Upper lobe of right lung (tissue), 1 donor: ENCODE results near the gene AKT1. TPM values are rescaled to one million over a fixed set of nuclear protein-coding genes. Genes with fewer than 3 reads are reported as not detected.

Experiments
- ATAC-seq: fragments of 200-7000 bp; cut with Tn5 transposase; one replicate; pipeline ENCODE4 v1.9.1; 2020; ENCODE audit warnings: mild to moderate bottlenecking, moderate library complexity
- DNase-seq: peaks from one replicate; pipeline ENCODE4 v3.0.0-alpha.2; 2020
- H3K27ac ChIP-seq: fragments of 200-600 bp; one replicate; pipeline ENCODE4 v1.8.0; 2022
- H3K27me3 ChIP-seq: fragments of 200-600 bp; one replicate; pipeline ENCODE4 v1.8.0; 2022; ENCODE audit warnings: mild to moderate bottlenecking
- H3K36me3 ChIP-seq: fragments of 200-600 bp; one replicate; pipeline ENCODE4 v1.8.0; 2022
- H3K4me1 ChIP-seq: fragments of 200-600 bp; one replicate; pipeline ENCODE4 v1.8.0; 2022
- H3K4me3 ChIP-seq: fragments of 200-600 bp; one replicate; pipeline ENCODE4 v1.8.0; 2022; ENCODE audit warnings: mild to moderate bottlenecking
- H3K9me3 ChIP-seq: fragments of 200-600 bp; one replicate; pipeline ENCODE4 v1.8.0; 2022
- intact Hi-C: fragments of 100-400 bp; cut with DNase I; formaldehyde crosslinking; loops from one replicate; pipeline ENCODE4 v1.11.0; 2022
- total RNA-seq: library from RNA; stranded (reverse); fragmentation: NEBNext Ultra II Directional; extraction: Animal tissue kit (Norgen Biotek cat#: 25700); gene quantifications from one replicate; pipeline ENCODE4 v1.2.1, GENCODE V29; 2021
- TF ChIP-seq, protein P1 (sequence below): fragments of 200-600 bp; IDR thresholded peaks from one replicate; pipeline ENCODE4 v1.8.0; 2022; ENCODE audit warnings: antibody characterized with exemption
- donor health status: DM: no; HTN: yes; CAD: no; lungs with severe emphysema.

AKT1 gene
- total RNA-seq, 1 donor from 2014 or later: 174 TPM

DNA sequence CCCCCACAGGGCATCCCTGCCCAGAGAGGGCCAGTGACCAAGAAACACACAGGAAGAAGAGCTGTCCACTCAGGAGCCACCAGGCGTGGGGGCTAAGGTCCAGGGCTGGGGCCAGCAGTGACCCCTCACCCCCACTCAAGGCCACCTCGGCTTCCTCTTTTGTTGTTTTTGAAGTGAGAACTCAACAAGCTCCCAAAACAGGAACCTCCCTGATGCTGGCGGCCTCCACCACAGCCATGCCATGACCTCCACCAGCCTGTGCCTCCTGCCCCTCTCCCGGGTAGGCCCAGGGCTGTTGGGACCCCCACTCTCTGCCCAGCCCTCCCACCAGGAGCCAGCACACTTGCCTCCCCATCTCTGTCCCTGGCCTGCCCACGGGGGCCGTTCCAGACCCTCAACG is 7.8 kb downstream of the AKT1 start:
- H3K4me3 ChIP-seq: no peak overlapping the region
- intact Hi-C loops: no loop called here
- no peaks in the 10 kb centered on the region for H3K27me3 ChIP-seq
- H3K4me1 ChIP-seq: peaks cover 52% of the 10 kb centered on the region
- H3K27ac ChIP-seq: peak overlapping the region; percentile 51
- peak; percentile 40 for ATAC-seq
- TF ChIP-seq, protein P1, sequence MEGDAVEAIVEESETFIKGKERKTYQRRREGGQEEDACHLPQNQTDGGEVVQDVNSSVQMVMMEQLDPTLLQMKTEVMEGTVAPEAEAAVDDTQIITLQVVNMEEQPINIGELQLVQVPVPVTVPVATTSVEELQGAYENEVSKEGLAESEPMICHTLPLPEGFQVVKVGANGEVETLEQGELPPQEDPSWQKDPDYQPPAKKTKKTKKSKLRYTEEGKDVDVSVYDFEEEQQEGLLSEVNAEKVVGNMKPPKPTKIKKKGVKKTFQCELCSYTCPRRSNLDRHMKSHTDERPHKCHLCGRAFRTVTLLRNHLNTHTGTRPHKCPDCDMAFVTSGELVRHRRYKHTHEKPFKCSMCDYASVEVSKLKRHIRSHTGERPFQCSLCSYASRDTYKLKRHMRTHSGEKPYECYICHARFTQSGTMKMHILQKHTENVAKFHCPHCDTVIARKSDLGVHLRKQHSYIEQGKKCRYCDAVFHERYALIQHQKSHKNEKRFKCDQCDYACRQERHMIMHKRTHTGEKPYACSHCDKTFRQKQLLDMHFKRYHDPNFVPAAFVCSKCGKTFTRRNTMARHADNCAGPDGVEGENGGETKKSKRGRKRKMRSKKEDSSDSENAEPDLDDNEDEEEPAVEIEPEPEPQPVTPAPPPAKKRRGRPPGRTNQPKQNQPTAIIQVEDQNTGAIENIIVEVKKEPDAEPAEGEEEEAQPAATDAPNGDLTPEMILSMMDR: no peak
- no peaks in the 10 kb centered on the region for H3K9me3 ChIP-seq
- DNase-seq: peak; percentile 80
- peaks cover 31% of the 10 kb centered on the region for H3K36me3 ChIP-seq

DNA sequence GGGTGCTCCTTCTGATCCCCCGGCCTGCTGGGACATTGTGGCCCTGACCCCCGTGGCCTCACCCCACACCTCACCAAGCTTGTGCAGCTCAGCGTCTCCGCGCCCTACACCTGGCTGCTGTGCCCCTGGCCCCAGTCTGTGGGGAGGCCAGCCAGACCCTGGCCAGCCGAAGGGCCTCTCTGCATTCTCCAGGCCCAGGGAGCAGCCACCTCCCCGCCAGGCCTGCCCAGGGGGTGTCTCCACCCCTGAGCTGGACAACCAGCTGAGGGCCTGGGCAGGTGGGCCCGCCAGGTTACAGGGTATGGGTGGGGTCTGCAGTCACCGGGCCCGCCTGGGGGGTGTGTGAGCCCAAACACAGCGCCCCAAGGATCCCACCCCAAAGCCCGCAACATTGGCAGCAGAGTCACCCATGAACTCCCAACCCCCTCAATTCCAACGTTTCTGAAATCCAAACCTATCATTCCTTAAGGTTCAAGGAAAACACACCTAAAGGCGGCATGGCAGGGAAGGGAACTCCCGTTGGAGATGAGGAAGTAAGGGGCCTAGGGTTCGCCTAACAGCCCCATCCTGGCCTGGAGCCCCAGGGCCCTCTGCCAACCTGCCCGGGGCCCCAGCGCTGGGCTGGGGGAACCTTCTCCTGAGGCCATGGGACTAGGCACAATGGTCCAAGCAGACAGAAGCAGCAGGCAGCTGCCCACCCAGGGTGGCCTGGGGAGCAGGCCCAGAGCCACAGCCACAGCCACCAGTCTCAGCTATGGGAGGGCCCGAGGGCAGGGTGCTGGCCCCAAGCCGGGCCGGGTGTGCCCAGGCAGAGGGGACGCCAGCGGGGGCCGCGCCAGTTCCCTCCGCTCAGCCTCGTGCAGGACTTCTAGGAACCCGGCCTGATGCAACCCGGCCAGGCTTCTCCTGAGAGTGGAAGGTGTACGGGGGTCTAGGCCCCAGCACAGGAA is 8.5 kb downstream of the AKT1 start:
- Histone ChIP-seq H3K4me1 (peaks cover 44% of the 10 kb centered on the region), H3K36me3 (peaks cover 32% of the 10 kb centered on the region), H3K9me3 (no peaks in the 10 kb centered on the region), H3K27ac (peak overlapping the region; percentile 51), H3K4me3 (no peak overlapping the region), H3K27me3 (no peaks in the 10 kb centered on the region)
- no peak for DNase-seq
- TF ChIP-seq, protein P1: no peak
- ATAC-seq: no peak
- intact Hi-C loops: no loop called here

DNA sequence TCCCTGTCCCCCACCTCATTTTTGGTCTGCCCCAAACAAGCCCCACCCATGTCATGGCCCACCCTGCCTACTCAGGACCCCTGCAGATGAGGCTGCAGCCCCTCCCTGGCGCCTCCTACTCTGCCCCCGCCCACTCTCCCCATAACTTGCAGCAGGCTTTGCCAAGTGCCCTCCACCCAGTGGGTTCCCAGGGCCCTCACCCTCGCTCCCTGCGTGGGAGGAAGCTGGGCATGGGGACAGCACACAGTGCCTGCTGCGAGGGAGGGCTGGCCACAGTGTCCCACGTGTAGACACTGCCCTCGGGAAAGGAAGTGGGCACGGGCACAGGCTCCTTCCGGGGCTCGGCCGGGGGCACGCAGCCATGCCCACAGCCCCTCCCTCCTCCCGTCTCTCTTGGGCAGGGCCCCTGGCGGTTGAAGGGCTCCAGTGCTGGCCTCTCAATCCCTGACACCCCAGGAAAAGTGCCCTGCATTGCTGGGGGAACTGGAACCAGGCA is 9.4 kb downstream of the AKT1 start:
- no peak overlapping the region for H3K4me3 ChIP-seq
- peak overlapping the region; percentile 51 for H3K27ac ChIP-seq
- DNase-seq (peak; percentile 87), ATAC-seq (peak; percentile 82)
- H3K27me3 ChIP-seq: no peaks in the 10 kb centered on the region
- TF ChIP-seq, protein P1: no peak
- peaks cover 38% of the 10 kb centered on the region for H3K4me1 ChIP-seq
- peaks cover 26% of the 10 kb centered on the region for H3K36me3 ChIP-seq
- no peaks in the 10 kb centered on the region for H3K9me3 ChIP-seq
- intact Hi-C loops: no loop called here

DNA sequence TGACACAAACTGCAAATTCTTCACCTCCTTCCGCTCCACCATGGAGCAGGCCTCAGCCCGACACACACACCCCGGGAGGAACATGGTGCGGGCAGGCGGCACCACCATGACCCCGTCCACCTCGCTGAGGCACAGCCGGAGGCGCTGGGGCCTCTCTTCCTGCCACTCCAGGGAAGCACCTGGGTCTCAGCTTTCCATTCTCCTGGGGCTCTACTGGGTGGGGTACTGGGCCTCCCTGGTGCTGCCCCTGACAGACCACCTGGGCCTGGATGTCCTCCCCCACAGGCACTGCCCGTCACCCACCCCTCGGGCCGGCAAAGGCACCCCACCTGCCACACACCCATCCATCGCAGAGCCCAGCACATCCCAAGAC is 9.9 kb downstream of the AKT1 start:
- Histone ChIP-seq H3K4me3 (no peak overlapping the region), H3K27ac (no peak overlapping the region), H3K36me3 (peaks cover 25% of the 10 kb centered on the region), H3K27me3 (no peaks in the 10 kb centered on the region), H3K4me1 (peaks cover 38% of the 10 kb centered on the region), H3K9me3 (no peaks in the 10 kb centered on the region)
- no peak for ATAC-seq
- intact Hi-C loops: no loop called here
- DNase-seq: no peak
- TF ChIP-seq, protein P1: no peak

DNA sequence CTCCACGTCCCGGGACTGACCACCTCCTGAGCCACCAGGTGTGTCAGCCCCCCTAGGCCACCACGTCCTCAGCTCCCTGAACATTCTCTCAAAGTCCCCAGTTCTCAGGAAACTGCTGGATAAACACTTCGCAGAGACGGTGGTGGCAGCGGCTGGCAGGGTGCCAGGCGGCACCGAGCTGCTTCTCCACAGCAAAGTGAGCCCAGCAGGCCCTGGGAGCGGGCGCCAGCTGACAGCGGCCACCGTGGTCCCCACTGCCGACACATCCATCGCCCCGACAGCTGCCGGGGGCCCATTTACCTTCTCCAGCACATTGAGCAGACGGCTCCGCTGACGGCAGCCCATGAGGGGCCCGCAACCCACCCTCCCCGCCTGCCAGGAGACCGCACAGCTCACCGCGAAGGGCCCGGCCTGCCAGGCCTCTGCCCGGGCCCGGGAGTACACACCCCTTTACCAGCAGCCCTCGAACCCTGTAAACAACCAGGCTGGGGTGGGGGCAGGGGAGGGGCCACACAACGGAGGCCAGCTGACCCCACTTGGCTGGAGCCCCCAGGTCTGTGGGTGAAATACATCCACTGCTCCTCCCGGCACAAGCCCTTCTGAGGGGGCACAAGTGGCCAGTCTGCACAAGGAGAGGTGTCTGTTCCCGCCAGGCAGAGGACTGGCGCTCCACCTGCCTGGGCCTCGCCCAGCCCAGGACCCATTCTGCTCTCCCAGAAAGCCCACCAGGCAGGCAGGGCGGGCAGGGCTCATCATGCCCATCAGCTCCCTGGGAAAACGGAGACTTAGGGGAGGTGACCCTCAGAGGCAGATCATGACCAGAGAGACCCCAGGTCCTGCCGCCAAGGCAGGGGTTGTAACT is 10.5 kb downstream of the AKT1 start:
- intact Hi-C loops: no loop called here
- H3K4me1 ChIP-seq: peaks cover 38% of the 10 kb centered on the region
- peak; percentile 84 for DNase-seq

More for the DNA sequence above, 10.5 kb downstream of the AKT1 start:
- Histone ChIP-seq H3K9me3 (no peaks in the 10 kb centered on the region), H3K27me3 (no peaks in the 10 kb centered on the region), H3K36me3 (peaks cover 25% of the 10 kb centered on the region), H3K4me3 (no peak overlapping the region), H3K27ac (peak overlapping the region; percentile 11)
- peak; percentile 2 for ATAC-seq
- TF ChIP-seq, protein P1: no peak
